CD4-positive, alpha-beta T cell treated with Interleukin-17A for 1 hour (primary cell): ENCODE measurements around the gene POLDIP3.
A peak's percentile ranks its signal among the peaks of the same experiment; 100 is the strongest.
"Not testable (repeated sequence)": the region's sequence is repeated elsewhere in the genome, so short reads cannot be mapped to it uniquely, and the experiment has no call there.

Source experiments
- DNase-seq: peaks from one replicate; pipeline ENCODE4 v3.0.0-alpha.2; 2020

The POLDIP3 gene

GRCh38 chr22:42553475-42554361 lies 61.0 kb downstream of the POLDIP3 start, which contains the start of gene SERHL2:
Gene SERHL2, plus strand, starts transcription at chr22:42553956. Its CDS starts 65 bp downstream, at chr22:42554021.
- DNase-seq: peak; percentile 89

GRCh38 chr22:42552294-42552647 lies 62.4 kb downstream of the POLDIP3 start:
- not testable (repeated sequence) for DNase-seq

GRCh38 chr22:42549331-42550060 lies 65.2 kb downstream of the POLDIP3 start:
- no peak for DNase-seq

GRCh38 chr22:42548597-42549330 lies 65.9 kb downstream of the POLDIP3 start:
- no peak for DNase-seq

GRCh38 chr22:42548126-42548525 lies 66.6 kb downstream of the POLDIP3 start:
- not testable (repeated sequence) for DNase-seq

- DNase-seq: no peak
These were observed 67.1 kb downstream of the POLDIP3 start for GRCh38 chr22:42547562-42547961.

GRCh38 chr22:42544686-42545085 lies 70.0 kb downstream of the POLDIP3 start:
- DNase-seq: no peak

- not testable (repeated sequence) for DNase-seq
These were observed 75.4 kb downstream of the POLDIP3 start for GRCh38 chr22:42539236-42539771.

- DNase-seq: not testable (repeated sequence)
These were observed 77.4 kb downstream of the POLDIP3 start for GRCh38 chr22:42537199-42537831.

GRCh38 chr22:42536634-42537033 lies 78.0 kb downstream of the POLDIP3 start:
- DNase-seq: not testable (repeated sequence)

- DNase-seq: no peak
These were observed 78.5 kb downstream of the POLDIP3 start for GRCh38 chr22:42536166-42536565.

- DNase-seq: not testable (repeated sequence)
These were observed 79.5 kb downstream of the POLDIP3 start for GRCh38 chr22:42535082-42535731.
